GM21723 (cell line): ENCODE data around the gene FZD8.
A peak's percentile ranks its signal among the peaks of the same experiment; 100 is the strongest.
"Not testable (repeated sequence)": the region's sequence is repeated elsewhere in the genome, so short reads cannot be mapped to it uniquely, and the experiment has no call there.

Experiments
- ATAC-seq: cut with Tn5 transposase; IDR thresholded peaks from one replicate; pipeline ENCODE4 v1.9.1; 2021; ENCODE audit warnings: mild to moderate bottlenecking, moderate library complexity; ENCODE audit not compliant: unreplicated experiment

Gene FZD8

GRCh38 chr10:35642035-35642792 is at the start of gene FZD8:
Gene FZD8 (minus strand): TSS chr10:35642296. CDS start chr10:35641429, 867 bp downstream.
- peak; percentile 92 for ATAC-seq

GRCh38 chr10:35691522-35692236 is 49.6 kb upstream of the FZD8 start:
- ATAC-seq, result no peak

GRCh38 chr10:35690534-35690933 is 48.4 kb upstream of the FZD8 start:
- ATAC-seq, result no peak

GRCh38 chr10:35685858-35686257 is 43.8 kb upstream of the FZD8 start:
- ATAC-seq, result not testable (repeated sequence)

GRCh38 chr10:35685402-35685801 is 43.3 kb upstream of the FZD8 start:
- no peak for ATAC-seq

- no peak for ATAC-seq
These were observed 42.5 kb upstream of the FZD8 start for GRCh38 chr10:35684586-35684985.

- ATAC-seq, result no peak
These were observed 33.8 kb upstream of the FZD8 start for GRCh38 chr10:35675846-35676245.

GRCh38 chr10:35674843-35675242 is 32.7 kb upstream of the FZD8 start:
- no peak for ATAC-seq

GRCh38 chr10:35668865-35669650 is 27.0 kb upstream of the FZD8 start:
- ATAC-seq, result no peak

- ATAC-seq, result no peak
These were observed 25.9 kb upstream of the FZD8 start for GRCh38 chr10:35667971-35668370.

- ATAC-seq, result no peak
These were observed 25.3 kb upstream of the FZD8 start for GRCh38 chr10:35667270-35667889.

- ATAC-seq, result no peak
These were observed 19.1 kb upstream of the FZD8 start for GRCh38 chr10:35661236-35661635.

GRCh38 chr10:35659456-35659855 is 17.4 kb upstream of the FZD8 start:
- ATAC-seq, result no peak

GRCh38 chr10:35657621-35658020 is 15.5 kb upstream of the FZD8 start:
- no peak for ATAC-seq

GRCh38 chr10:35652824-35653223 is 10.7 kb upstream of the FZD8 start:
- ATAC-seq, result no peak

- no peak for ATAC-seq
These were observed 8.8 kb upstream of the FZD8 start for GRCh38 chr10:35650894-35651293.

- ATAC-seq, result no peak
These were observed 2.2 kb upstream of the FZD8 start for GRCh38 chr10:35644050-35644950.

- ATAC-seq, result no peak
These were observed 1.3 kb upstream of the FZD8 start for GRCh38 chr10:35643151-35644049.

GRCh38 chr10:35642793-35643114 is 658 bp upstream of the FZD8 start:
- no peak for ATAC-seq
